ENCODE results near the gene GFOD1.
"Not testable (repeated sequence)": the region's sequence is repeated elsewhere in the genome, so short reads cannot be mapped to it uniquely, and the experiment has no call there.

The GFOD1 gene

GRCh38 chr6:13390658-13391057 lies 96.7 kb downstream of the GFOD1 start:
- TF ChIP-seq CTCF (IDR thresholded peaks at IDR 0.05; ENCODE audit: low read depth, low read length, missing control alignments) = no peak
- H3K36me3 ChIP-seq (replicated peaks) = no peaks in the 10 kb centered on the region
- no peak for DNase-seq
- in situ Hi-C loops (cut with HindIII; ENCODE audit: low pct_ligation_motif_present, low sequenced_read_pairs) = no loop called here
- no peaks in the 10 kb centered on the region for H3K27me3 ChIP-seq (replicated peaks)
- no peak overlapping the region for H3K4me3 ChIP-seq (ENCODE audit: low read depth, low read length)
- H3K27ac ChIP-seq = no peak overlapping the region

GRCh38 chr6:13389237-13389636 lies 98.2 kb downstream of the GFOD1 start:
- DNase-seq; H3K27ac ChIP-seq; in situ Hi-C loops (cut with HindIII; ENCODE audit: low pct_ligation_motif_present, low sequenced_read_pairs): not testable (repeated sequence)

GRCh38 chr6:13388769-13389168 lies 98.6 kb downstream of the GFOD1 start:
- DNase-seq; H3K27me3 ChIP-seq (replicated peaks); H3K27ac ChIP-seq; in situ Hi-C loops (cut with HindIII; ENCODE audit: low pct_ligation_motif_present, low sequenced_read_pairs); H3K4me3 ChIP-seq (ENCODE audit: low read depth, low read length); H3K36me3 ChIP-seq (replicated peaks): not testable (repeated sequence)

More at GRCh38 chr6:13389237-13389636, 98.2 kb downstream of the GFOD1 start:
- not testable (repeated sequence) for H3K36me3 ChIP-seq (replicated peaks); H3K27me3 ChIP-seq (replicated peaks); H3K4me3 ChIP-seq (ENCODE audit: low read depth, low read length)

DNA sequence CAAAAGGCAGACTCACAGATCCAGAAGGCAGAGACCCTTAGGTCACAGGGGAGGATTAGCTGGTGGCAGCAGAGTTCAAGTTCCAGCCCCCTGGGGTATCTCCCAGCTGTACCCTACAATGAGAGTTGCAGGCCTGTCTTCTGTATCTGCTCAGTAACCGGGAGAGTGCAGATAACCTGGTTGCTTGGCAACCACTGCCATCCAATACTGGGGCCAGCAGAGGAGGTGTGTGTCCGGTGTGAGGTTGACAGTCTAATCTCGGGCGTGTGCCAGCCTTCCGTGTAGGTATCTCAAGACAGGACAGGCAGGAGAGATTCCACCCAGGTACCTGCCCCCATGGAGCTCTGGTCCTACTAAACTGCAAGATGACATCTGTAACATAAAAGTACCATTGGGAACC lies 102.4 kb downstream of the GFOD1 start:
- H3K4me3 ChIP-seq (ENCODE audit: low read depth, low read length) = no peak overlapping the region
- TF ChIP-seq CTCF (IDR thresholded peaks at IDR 0.05; ENCODE audit: low read depth, low read length, missing control alignments) = no peak
- no peaks in the 10 kb centered on the region for H3K36me3 ChIP-seq (replicated peaks)
- no peaks in the 10 kb centered on the region for H3K27me3 ChIP-seq (replicated peaks)
- in situ Hi-C loops (cut with HindIII; ENCODE audit: low pct_ligation_motif_present, low sequenced_read_pairs) = no loop called here
- no peak for DNase-seq
- no peak overlapping the region for H3K27ac ChIP-seq

- H3K27me3 ChIP-seq (replicated peaks) = no peaks in the 10 kb centered on the region
Measured at GRCh38 chr6:13384506-13384905, 102.9 kb downstream of the GFOD1 start.

DNA sequence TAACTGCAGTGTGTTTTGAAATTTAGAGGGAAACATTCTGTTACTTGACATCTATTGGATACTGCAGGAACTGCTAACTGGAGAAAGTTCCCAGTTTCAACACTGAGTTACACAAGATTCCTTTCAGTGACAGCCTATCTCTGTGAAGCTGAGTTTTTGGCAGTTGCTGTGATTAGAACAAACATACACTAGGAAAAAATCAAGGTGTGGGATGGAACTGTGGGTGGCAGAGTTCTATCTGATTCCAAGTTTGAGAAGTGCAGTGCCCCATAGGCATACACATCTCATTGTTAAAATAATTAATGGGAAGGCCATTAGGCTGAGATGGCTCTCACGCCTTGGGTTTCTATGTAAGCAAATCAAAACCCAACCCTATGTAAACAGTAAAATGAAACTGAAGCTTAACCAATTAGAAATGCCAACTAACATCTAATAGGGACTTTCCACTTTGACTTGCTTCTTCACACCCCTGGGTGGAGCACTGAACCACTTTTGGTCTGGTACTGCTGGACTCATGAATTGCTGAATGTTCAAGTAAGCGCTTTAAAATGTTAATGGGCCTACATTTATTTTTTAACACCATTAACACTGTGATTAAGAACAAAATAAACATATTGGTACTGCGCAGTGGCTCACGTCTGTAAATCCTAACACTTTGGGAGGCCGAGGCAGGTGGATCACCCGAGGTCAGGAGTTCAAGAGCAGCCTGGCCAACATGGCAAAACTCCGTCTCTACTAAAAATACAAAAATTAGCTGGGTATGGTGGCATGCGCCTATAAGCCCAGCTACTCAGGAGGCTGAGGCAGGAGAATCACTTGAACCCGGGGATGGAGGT lies 103.9 kb downstream of the GFOD1 start:
- no peaks in the 10 kb centered on the region for H3K36me3 ChIP-seq (replicated peaks)
- no peak for DNase-seq
- TF ChIP-seq CTCF (IDR thresholded peaks at IDR 0.05; ENCODE audit: low read depth, low read length, missing control alignments) = no peak
- H3K27ac ChIP-seq = no peak overlapping the region
- H3K4me3 ChIP-seq (ENCODE audit: low read depth, low read length) = no peak overlapping the region
- in situ Hi-C loops (cut with HindIII; ENCODE audit: low pct_ligation_motif_present, low sequenced_read_pairs) = no loop called here
- no peaks in the 10 kb centered on the region for H3K27me3 ChIP-seq (replicated peaks)

More at GRCh38 chr6:13384506-13384905, 102.9 kb downstream of the GFOD1 start:
- no peaks in the 10 kb centered on the region for H3K36me3 ChIP-seq (replicated peaks)
- H3K4me3 ChIP-seq (ENCODE audit: low read depth, low read length) = no peak overlapping the region
- no peak overlapping the region for H3K27ac ChIP-seq
- TF ChIP-seq CTCF (IDR thresholded peaks at IDR 0.05; ENCODE audit: low read depth, low read length, missing control alignments) = no peak
- in situ Hi-C loops (cut with HindIII; ENCODE audit: low pct_ligation_motif_present, low sequenced_read_pairs) = no loop called here
- no peak for DNase-seq

DNA sequence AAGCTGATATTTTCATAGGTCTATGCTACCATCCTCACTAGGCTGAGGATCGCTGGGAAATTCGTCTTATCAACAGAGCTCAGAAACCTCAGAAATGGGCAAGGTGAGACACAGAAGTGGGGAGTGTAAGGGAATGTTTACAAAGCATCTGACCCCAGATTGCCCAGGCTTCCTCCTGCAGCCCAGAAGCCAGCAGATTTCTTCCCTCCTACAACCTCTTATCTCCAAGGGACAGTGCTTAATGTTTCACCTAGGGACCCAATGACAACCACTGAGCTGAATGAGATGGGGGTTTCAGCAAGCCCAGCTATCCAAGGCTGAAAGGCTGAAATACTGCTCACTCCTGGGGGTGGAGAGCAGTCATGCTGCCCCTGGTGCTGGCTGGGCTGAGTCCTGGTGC lies 106.6 kb downstream of the GFOD1 start:
- Histone ChIP-seq H3K36me3 (replicated peaks) (no peaks in the 10 kb centered on the region), H3K27ac (no peak overlapping the region), H3K4me3 (ENCODE audit: low read depth, low read length) (no peak overlapping the region), H3K27me3 (replicated peaks) (no peaks in the 10 kb centered on the region)
- no peak for TF ChIP-seq CTCF (IDR thresholded peaks at IDR 0.05; ENCODE audit: low read depth, low read length, missing control alignments)
- no peak for DNase-seq
- in situ Hi-C loops (cut with HindIII; ENCODE audit: low pct_ligation_motif_present, low sequenced_read_pairs) = no loop called here

Data from brain microvascular endothelial cell (primary cell).